ENCODE data around the gene KRT74.

The KRT74 gene

GRCh38 chr12:52573743-52574142 lies at the start of gene KRT74:
Gene KRT74, minus strand, starts transcription at chr12:52573843. Its CDS starts 66 bp downstream, at chr12:52573777.
- FAIRE-seq (no peak), DNase-seq (ENCODE audit: insufficient read length, low spot score) (no peak)

GRCh38 chr12:52622349-52622748 lies 48.7 kb upstream of the KRT74 start:
- DNase-seq (ENCODE audit: insufficient read length, low spot score) (no peak), FAIRE-seq (no peak)

DNA sequence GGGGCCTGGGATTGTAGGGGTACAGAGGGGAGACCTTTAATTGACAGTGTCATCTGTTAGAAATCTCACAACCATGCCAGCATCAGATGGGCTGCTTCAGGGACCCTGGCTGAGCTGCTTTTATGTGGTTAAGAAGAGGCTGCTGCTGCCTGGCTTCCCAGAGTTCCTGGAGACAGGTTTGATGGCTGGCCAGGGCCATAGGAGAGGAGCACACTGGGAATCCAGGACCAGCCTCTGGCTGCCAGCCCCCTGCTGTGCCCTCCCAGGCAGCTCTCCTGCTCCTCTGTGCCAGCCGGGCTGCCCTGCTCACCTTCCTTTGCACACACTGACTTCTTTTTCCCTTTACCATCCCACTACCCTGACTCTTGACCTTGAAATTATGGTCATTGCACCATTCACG lies 45.2 kb upstream of the KRT74 start:
- FAIRE-seq (no peak), DNase-seq (ENCODE audit: insufficient read length, low spot score) (no peak)

DNA sequence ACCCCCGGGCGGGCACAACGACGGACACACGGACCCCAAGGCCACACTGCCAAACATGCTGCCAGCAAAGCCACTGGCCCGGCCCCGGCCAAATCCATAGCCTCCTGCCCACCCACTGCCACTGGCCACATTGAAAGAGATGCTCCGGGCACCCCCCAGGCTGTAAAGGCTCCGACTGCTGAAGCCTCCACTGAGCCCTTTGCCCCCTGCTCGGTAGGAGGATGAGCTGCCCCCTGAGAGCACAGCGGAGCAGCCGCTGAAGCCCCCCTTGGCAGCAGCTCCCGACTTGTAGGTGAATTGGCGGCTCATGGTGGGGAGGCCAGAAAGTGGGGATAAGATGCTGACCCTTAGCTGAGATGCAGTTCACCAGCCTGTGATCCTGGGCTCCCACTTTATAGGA lies 44.6 kb upstream of the KRT74 start, which contains the start of gene KRT73:
Gene KRT73, minus strand, starts transcription at position 344 of the 400 bp plus-strand sequence. Its CDS starts 35 bp downstream, at position 309.
- FAIRE-seq: no peak

DNA sequence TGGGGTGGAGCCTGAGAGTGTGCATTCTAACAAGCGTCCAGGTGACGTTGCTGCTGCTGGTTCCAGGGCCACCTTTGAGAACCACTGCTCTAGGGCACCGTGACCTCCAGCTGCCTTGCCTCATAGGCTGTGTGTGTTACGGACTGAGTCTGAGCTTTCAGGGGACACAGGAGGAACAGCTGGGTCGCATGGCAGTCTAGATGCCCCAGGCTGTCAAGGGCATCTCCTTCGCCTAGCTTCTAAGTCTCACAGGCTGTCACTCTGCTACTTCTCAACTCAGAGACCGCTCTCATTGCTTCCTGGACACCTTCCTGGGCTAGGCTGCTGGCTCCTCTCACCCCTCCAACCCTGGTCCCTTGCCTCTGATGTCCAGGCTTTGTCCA lies 43.8 kb upstream of the KRT74 start:
- no peak for DNase-seq (ENCODE audit: insufficient read length, low spot score)
- no peak for FAIRE-seq

More for the DNA sequence above, 44.6 kb upstream of the KRT74 start, which contains the start of gene KRT73:
- no peak for DNase-seq (ENCODE audit: insufficient read length, low spot score)

- DNase-seq (ENCODE audit: insufficient read length, low spot score) (no peak), FAIRE-seq (no peak)
These were observed 43.2 kb upstream of the KRT74 start for GRCh38 chr12:52616680-52617402.

- DNase-seq (ENCODE audit: insufficient read length, low spot score) (no peak), FAIRE-seq (no peak)
These were observed 42.3 kb upstream of the KRT74 start for GRCh38 chr12:52615912-52616311.

- FAIRE-seq (no peak), DNase-seq (ENCODE audit: insufficient read length, low spot score) (no peak)
These were observed 41.7 kb upstream of the KRT74 start for GRCh38 chr12:52615208-52615868.

DNA sequence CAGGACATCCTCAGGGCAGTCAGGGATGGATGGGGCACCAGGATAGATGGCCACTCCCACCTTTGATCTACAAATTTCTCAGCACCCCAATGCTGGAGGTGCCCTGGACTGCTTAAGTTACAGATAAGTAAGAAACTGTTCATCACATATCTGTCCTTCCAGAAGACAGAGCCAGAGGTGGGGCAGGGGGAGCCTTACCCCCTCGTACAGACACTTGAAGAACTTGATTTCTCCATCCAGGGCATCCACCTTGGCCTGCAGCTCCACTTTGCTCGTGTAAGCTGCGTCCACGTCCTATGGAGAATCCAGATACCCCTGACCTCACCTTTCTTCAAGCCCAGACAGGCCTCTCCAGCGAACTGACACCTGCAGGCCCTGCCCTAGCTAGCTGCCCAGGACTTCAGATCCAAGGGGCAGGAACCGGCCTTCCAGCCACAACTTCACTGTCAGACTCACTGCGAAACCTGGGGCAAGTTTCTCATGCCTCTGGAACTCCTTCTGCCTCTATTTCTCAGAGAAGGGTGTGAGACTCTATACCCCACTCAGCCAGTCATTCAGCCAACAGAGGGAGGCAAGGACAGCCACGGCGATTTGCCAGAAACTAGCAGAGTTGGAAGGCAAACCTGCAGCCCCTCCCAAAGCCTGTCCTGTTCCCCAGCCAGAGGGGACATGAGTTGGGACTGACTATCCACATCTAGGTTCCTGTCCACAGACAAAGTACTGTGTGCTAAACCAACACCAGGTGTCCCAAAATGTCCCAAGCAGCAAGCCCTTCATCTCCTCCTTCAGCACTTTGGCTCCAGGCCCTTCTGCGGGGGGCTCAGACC lies 41.0 kb upstream of the KRT74 start:
- no peak for DNase-seq (ENCODE audit: insufficient read length, low spot score)
- no peak for FAIRE-seq

GRCh38 chr12:52613384-52614030 lies 39.9 kb upstream of the KRT74 start:
- FAIRE-seq: no peak
- no peak for DNase-seq (ENCODE audit: insufficient read length, low spot score)

- FAIRE-seq (no peak), DNase-seq (ENCODE audit: insufficient read length, low spot score) (no peak)
These were observed 39.1 kb upstream of the KRT74 start for GRCh38 chr12:52612431-52613383.

DNA sequence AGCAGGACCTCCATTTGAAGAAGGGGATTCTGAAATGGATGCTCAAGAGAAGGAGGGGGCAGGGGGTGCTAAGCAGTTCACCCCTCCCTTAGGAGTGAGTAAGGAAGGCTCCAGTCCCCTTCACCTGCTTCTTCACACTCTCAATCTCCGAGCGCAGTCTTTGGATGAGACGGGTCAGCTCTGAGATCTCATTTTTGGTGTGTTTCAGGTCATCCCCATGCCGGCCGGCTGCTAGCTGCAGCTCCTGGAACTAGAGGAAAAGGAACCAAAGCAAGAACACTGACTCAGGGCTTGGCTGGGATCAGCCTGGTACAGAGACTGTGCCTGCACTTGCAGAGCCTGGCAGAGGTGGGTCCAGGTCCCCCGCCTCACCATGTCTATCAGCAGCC lies 37.4 kb upstream of the KRT74 start:
- no peak for FAIRE-seq

GRCh38 chr12:52608826-52609630 lies 35.4 kb upstream of the KRT74 start:
- FAIRE-seq (no peak), DNase-seq (ENCODE audit: insufficient read length, low spot score) (no peak)

More for the DNA sequence above, 37.4 kb upstream of the KRT74 start:
- DNase-seq (ENCODE audit: insufficient read length, low spot score): no peak

GRCh38 chr12:52608161-52608560 lies 34.5 kb upstream of the KRT74 start:
- DNase-seq (ENCODE audit: insufficient read length, low spot score): no peak
- FAIRE-seq: no peak

- FAIRE-seq (no peak), DNase-seq (ENCODE audit: insufficient read length, low spot score) (no peak)
These were observed 33.7 kb upstream of the KRT74 start for GRCh38 chr12:52607314-52607713.

- no peak for DNase-seq (ENCODE audit: insufficient read length, low spot score)
- FAIRE-seq: no peak
These were observed 33.1 kb upstream of the KRT74 start for GRCh38 chr12:52606581-52607218.

DNA sequence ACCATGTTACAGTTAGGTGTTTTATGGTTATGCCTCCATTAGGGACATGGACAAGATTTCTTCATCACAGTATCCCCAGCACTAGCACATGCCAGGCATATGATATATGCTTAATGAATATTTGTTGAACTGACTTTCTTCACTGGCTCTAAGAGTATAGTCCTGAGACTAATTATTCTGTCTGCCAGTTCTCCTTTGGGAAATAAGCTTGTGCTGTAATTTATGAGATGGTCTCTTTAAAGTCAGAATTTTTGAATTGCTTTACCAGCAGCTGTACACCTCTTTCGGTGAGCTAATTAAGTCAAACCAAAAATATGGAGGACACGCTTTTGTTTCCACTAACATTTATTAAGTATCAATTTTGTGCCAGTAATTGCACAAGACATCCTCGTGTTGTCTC lies 32.5 kb upstream of the KRT74 start:
- DNase-seq (ENCODE audit: insufficient read length, low spot score) (no peak), FAIRE-seq (no peak)

GRCh38 chr12:52605542-52605941 lies 31.9 kb upstream of the KRT74 start:
- FAIRE-seq: no peak
- no peak for DNase-seq (ENCODE audit: insufficient read length, low spot score)

Measured in GM19239 (cell line).